GM19025 (cell line): ENCODE results near the gene RNF20.
A peak's percentile ranks its signal among the peaks of the same experiment; 100 is the strongest.
"Not testable (repeated sequence)": the region's sequence is repeated elsewhere in the genome, so short reads cannot be mapped to it uniquely, and the experiment has no call there.

Experiments
- ATAC-seq: cut with Tn5 transposase; IDR thresholded peaks from one replicate; pipeline ENCODE4 v1.9.1; 2021; ENCODE audit warnings: mild to moderate bottlenecking, low read depth, moderate library complexity; ENCODE audit not compliant: unreplicated experiment

The RNF20 gene

DNA sequence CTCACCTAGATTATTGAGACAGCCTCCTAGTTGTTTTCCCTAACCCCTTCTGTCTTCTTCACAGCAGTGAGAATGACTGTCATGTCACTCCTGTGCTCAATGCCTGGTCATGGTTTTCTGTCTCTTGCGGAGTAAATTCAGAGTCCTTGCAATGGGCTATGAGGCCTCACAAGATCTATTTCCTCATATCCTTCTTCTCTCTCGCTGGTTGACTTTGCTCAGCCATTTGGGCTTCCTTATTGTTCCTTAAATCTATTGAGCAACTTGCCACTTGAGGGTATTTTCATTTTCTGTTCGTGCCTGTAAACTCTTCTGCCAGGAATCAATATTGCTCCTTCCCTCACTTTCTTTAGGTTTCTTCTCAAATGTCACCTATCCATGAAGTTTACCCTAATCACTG is 52.1 kb downstream of the RNF20 start:
- ATAC-seq, result no peak

DNA sequence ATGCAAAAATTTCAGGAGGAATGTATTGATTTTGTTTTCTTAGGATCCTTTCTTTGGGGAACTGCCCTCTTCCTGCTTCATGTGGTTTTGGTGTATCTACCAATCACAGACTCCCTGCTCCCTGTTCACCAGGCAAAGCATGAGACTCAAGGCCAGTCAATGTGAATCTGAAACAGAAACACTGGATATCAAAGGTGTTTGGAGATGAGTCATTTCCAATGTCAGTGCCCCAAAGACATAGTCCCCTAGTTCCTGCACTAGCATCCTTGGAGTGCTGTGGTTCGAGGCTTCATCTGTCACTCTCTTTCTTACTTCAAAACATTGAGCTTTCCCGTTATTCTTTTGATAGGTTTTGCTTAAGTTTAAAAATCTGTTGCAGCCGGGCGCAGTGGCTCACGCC is 53.0 kb downstream of the RNF20 start:
- ATAC-seq, result peak; percentile 78

DNA sequence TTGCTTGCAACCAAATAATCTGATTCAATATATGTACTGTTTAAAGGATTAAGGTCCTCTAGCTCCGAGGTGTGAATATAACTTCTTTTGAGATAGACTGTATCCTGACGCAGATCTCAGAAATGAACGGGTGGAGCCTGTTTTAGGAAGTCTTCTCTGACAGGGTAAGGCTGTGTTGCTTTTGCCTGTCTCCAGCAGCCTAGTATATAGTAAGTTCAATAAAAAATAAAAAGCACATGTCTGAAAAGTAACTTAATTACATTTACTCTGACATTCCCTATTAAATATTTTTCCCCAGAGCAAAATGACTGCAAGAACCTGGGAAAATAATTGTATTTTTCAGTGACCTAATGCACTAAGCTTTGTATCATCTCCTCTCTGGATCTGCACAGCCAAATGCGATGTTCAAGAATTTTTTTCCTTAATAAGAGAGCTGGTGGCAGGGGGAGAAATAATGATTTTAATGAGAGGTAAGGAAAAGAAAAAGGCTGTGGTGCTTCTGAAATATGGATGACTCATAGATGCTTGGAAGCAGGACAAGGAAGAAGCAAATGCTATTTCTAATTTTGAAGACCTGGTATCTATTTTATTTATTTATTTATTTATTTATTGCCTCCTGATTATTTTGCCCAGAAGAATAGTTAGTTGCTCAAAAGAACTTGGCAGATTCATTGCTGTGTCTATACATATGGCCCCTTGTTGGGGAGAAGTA is 53.8 kb downstream of the RNF20 start:
- no peak for ATAC-seq

DNA sequence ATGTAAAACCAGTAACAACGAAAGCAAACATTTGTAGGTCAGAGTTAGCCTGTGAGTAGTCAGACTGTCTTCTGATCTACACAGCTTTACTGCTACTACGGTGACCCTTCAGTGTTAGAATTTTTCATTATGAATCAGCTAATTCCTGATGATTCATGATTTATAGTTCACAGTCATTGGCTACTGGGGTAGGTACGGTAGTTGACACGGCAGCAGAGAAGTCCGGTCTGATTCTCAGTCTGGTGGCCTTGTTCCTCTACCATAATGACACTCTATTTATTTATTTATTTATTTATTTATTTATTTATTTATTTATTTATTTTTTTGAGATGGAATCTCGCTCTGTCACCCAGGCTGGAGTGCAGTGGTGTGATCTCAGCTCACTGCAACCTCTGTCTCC is 56.4 kb downstream of the RNF20 start:
- not testable (repeated sequence) for ATAC-seq

DNA sequence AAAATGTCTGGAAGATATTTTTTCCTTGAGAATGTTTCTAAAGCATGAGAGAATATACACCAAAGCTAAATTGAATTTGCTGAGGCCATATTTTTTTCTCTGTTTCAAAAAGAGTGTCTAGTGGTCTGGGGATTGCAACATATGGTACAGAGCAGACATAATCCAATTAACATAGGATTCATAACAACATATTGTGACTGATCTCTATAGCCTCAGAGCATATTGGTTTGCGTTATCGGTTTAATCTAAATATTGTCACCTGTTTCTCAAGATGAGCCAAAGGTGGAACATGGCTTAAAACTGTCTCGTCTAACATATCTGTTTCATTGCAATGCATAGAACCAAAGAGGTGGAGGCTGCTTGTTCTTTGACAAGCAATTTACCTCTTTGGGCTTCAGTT is 57.2 kb downstream of the RNF20 start:
- ATAC-seq, result no peak

DNA sequence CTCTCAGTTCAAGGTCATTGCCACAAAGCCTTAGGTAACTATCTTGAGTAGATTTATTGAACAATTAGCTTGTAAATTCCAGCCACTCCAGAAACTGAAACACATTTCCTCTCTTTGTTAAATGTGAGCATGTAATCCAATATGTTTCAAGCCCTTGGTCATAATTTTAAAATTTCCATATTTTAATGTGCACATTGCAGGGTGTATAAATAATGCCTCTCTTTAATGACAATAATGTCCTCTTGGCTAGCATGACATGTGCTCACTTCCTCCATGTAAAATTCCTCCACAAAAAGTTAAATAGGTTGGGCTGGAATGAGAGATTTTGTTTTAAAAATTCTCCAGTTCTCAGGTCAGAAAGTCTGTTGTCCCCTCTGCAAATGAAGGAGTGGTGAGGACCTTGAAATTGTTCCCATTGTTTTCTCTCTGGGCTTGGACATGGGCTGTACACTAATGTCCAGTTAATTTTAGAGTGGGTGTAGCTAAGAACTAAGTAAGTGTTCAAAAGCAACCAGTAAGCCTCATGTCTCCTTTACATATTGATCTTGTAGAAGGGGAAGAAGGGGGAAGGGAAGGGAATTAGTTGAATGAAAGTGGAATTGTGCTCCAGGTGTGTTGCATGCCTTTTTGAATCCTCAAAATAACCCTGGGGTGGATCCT is 58.3 kb downstream of the RNF20 start:
- no peak for ATAC-seq

DNA sequence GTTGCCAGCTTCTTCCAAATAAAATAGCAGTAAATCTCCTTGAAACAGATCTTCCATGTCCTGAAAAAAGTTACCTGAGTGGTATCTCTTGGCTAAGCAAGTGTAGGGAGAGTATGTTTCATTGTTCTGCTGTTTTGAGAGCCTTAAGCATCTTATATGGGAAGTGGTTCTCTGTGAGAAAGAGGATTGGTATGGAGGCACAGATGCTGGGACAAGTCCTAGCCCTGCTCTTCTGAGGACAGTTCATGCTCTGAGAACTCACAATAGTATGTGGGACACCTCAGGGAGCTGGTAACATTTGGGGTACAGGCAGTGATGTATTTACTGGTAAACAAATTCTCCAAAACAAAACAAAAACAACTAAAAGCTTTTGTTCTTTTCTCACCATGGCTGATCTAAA is 59.1 kb downstream of the RNF20 start:
- ATAC-seq, result no peak

DNA sequence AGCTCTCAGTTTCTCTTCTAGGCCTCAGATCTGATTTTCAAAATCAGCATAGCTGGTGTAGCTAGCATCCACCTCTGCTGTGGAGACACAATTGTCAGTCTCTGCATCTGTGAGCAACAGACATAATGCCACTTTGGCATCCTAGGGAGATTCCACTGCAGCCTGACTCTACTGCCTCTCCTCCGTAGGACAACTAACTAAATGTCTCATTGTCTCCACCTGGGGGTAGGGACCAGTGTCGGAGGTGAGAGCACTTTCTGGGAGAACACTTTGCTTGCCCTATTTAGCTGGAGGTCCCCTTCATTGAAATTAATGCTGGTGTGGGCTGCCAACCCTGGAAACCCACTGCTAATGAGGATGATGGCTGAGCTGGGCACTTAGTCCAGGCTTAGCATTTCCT is 59.7 kb downstream of the RNF20 start:
- ATAC-seq, result no peak

DNA sequence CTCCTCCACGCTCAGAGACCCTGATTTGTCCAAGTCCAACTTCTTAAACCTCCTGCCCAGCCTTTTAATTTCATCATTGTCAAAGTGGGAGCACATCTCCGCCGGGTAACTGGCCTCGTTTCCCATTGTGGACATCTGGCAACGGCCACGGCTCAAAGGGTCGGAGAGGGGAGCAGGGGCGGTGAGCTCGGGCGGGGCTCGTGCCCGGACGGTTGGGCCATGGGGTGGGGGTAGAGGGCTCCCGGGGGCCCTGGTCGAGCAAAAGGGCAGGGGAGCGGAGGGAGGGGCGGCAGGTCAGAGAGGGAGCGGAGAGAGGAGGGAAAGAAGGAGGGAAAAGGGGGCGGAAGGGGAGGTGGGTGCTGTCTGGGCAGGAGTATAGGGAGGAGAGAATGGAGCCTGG is 61.1 kb downstream of the RNF20 start, which contains the start of gene PPP3R2:
PPP3R2 (minus strand) TSS at position 174 of the 400 bp plus-strand sequence; CDS start at position 126, 48 bp downstream.
- no peak for ATAC-seq

DNA sequence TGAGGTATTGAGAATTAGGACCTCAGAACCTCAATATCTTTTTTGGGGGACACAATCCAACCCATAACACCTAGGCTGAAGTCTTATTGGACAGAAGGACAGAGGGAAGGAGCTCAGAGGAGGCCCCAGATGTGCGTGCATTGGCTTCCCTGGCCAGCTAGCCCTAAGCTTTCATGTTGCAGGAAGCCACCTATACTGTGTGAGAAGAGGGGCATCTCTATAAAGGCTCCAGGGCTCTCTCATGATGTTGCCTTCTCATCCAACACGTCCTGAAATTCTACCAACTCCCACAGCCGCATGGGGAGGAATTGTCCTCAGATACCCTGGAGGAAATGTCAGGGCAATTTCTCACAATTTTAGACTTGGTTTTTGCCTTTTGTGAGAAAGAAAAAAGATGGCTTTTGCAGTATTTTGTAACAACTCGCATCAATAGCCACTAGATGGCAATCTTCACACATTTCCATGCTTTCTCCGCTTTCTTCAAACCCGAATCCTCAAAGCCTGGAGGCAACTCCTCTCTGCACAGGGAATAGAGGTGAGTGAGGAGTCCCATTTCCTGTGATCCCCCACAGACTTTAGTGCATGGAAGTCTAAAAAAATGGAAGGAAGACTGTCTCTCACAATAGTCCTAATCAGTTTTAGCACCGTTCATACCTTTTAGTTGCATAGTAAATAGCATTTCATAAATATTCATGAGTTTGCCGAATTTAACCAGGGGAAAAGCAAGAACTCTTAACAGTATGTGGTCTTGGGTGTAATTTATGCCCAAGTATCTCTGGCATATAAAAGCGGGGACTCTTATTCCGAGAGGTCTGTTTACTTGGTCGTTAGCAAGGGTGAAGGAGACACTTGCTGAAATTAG is 68.5 kb downstream of the RNF20 start:
- no peak for ATAC-seq

DNA sequence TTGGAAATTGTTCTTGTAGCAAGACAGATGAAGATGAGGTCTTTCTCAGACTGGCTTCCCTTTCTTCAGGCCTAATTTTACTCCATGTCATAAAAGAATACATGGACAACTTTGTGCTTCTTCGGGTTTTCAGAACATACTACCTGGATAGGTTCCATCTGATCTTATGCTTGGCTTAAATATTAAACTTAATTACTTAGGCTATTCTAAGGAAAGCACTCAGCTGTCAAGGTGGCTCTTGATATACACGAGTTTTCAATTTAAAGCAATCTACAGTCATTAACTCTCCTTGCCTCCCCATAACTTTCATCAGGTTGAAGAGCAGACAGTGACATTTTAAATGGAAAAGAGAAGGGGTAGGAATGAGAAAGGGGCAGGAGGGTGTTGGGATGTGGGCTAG is 70.6 kb downstream of the RNF20 start:
- ATAC-seq, result no peak

DNA sequence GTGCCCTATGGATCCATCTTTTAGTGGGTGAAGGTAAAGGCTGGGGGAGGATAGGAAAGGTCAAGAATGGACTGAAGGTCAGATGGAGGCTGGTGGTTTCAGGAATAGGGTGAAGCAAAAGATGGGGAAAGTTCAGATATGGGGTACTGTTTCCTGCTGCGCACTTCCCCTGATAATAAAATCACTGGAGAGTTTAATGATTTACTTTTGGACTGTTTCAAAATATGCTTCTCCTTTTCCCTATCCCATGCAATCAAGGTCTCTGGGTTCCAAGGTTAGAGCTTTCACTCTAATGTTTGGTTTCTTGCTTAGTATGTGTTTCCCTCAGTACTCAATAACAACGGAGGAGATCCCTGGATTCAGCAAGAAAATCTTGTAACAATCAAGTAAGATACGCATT is 71.9 kb downstream of the RNF20 start:
- no peak for ATAC-seq
